ENCODE measurements around the gene TSPOAP1. TPM values are rescaled to one million over a fixed set of nuclear protein-coding genes. Genes with fewer than 3 reads are reported as not detected.

The TSPOAP1 gene
- polyA plus RNA-seq, 1 experiment, result 5.6 TPM

DNA sequence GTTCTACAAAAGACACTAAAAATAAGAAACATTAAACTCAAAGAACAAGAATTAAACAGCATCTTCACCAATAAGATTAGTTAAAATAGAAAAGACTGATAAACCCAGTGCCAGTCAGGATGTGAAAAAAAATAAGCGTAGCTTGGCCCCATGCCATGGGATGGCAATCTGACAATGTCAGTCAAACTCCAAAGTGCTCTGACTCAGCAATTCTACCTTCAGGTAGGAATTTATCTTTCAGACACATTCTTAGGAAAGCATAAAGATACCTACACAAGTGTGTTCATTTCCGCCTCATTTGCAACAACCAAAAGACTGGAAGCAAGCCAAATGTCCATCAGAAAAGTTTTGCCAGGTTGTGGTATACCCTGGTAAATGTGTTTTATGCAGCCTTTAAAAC is 38.7 kb downstream of the TSPOAP1 start:
- ChIA-PET POLR2A (no interaction called here), CTCF (interaction anchor here (0.6 kb wide), 1 partner anchor 487 kb away, joined by 3 read pairs; no protein-coding TSS in a partner anchor)
- DNase-seq (ENCODE audit: low read depth), result no peak

GRCh38 chr17:58285422-58285810 is 43.2 kb downstream of the TSPOAP1 start:
- CTCF ChIA-PET, result interaction anchor here (1.2 to 1.5 kb wide), 2 partner anchors 9 to 32 kb away, joined by 3 read pairs; no protein-coding TSS in a partner anchor
- TF ChIP-seq, protein P1, sequence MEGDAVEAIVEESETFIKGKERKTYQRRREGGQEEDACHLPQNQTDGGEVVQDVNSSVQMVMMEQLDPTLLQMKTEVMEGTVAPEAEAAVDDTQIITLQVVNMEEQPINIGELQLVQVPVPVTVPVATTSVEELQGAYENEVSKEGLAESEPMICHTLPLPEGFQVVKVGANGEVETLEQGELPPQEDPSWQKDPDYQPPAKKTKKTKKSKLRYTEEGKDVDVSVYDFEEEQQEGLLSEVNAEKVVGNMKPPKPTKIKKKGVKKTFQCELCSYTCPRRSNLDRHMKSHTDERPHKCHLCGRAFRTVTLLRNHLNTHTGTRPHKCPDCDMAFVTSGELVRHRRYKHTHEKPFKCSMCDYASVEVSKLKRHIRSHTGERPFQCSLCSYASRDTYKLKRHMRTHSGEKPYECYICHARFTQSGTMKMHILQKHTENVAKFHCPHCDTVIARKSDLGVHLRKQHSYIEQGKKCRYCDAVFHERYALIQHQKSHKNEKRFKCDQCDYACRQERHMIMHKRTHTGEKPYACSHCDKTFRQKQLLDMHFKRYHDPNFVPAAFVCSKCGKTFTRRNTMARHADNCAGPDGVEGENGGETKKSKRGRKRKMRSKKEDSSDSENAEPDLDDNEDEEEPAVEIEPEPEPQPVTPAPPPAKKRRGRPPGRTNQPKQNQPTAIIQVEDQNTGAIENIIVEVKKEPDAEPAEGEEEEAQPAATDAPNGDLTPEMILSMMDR (IDR thresholded peaks at IDR 0.05; ENCODE audit: insufficient read depth, low read depth, low read length), result no peak
- no peaks in the 10 kb centered on the region for H3K36me3 ChIP-seq (ENCODE audit: control insufficient read depth, insufficient read depth, low read length)

More for the DNA sequence above, 38.7 kb downstream of the TSPOAP1 start:
- TF ChIP-seq, protein P1 (IDR thresholded peaks at IDR 0.05; ENCODE audit: insufficient read depth, low read depth, low read length), result no peak
- Histone ChIP-seq H3K4me3 (ENCODE audit: low read depth, low read length) (no peak overlapping the region), H3K36me3 (ENCODE audit: control insufficient read depth, insufficient read depth, low read length) (no peaks in the 10 kb centered on the region), H3K27me3 (ENCODE audit: control insufficient read depth, insufficient read depth, low read length) (no peaks in the 10 kb centered on the region; the same call in 1 of the 2 replicates)

GRCh38 chr17:58284613-58285421 is 43.8 kb downstream of the TSPOAP1 start:
- Histone ChIP-seq H3K36me3 (ENCODE audit: control insufficient read depth, insufficient read depth, low read length) (no peaks in the 10 kb centered on the region), H3K27me3 (ENCODE audit: control insufficient read depth, insufficient read depth, low read length) (peaks cover 5% of the 10 kb centered on the region), H3K4me3 (ENCODE audit: low read depth, low read length) (no peak overlapping the region)
- ChIA-PET CTCF (interaction anchor here (0.6 to 1.5 kb wide), 3 partner anchors 10 to 59 kb away, joined by 3 to 4 read pairs (median 3); no protein-coding TSS in a partner anchor), POLR2A (no interaction called here)
- TF ChIP-seq, protein P1 (IDR thresholded peaks at IDR 0.05; ENCODE audit: insufficient read depth, low read depth, low read length), result no peak
- no peak for DNase-seq (ENCODE audit: low read depth)

More at GRCh38 chr17:58285422-58285810, 43.2 kb downstream of the TSPOAP1 start:
- no peak for DNase-seq (ENCODE audit: low read depth)
- H3K27me3 ChIP-seq (ENCODE audit: control insufficient read depth, insufficient read depth, low read length), result no peaks in the 10 kb centered on the region; the same call in 1 of the 2 replicates
- POLR2A ChIA-PET, result no interaction called here
- no peak overlapping the region for H3K4me3 ChIP-seq (ENCODE audit: low read depth, low read length)

GRCh38 chr17:58283674-58284612 is 44.7 kb downstream of the TSPOAP1 start:
- no peak for DNase-seq (ENCODE audit: low read depth)
- TF ChIP-seq, protein P1 (IDR thresholded peaks at IDR 0.05; ENCODE audit: insufficient read depth, low read depth, low read length), result no peak
- H3K27me3 ChIP-seq (ENCODE audit: control insufficient read depth, insufficient read depth, low read length), result peaks cover 6% of the 10 kb centered on the region
- ChIA-PET POLR2A (no interaction called here), CTCF (interaction anchor here (1.2 to 1.5 kb wide), 2 partner anchors 10 to 33 kb away, joined by 3 read pairs; no protein-coding TSS in a partner anchor)
- H3K36me3 ChIP-seq (ENCODE audit: control insufficient read depth, insufficient read depth, low read length), result no peaks in the 10 kb centered on the region
- no peak overlapping the region for H3K4me3 ChIP-seq (ENCODE audit: low read depth, low read length)

All from BJ (cell line).